ENCODE results near the gene ZAR1L.

The ZAR1L gene

GRCh38 chr13:32254916-32255723, 60.0 kb downstream of the ZAR1L start:
- no peak for DNase-seq

GRCh38 chr13:32254416-32254815, 60.7 kb downstream of the ZAR1L start:
- DNase-seq, result no peak

- DNase-seq, result no peak
Measured at GRCh38 chr13:32253911-32254399, 61.2 kb downstream of the ZAR1L start.
